NCI-H345 (cell line): ENCODE measurements around the gene RTL5.
"Not testable (repeated sequence)": the region's sequence is repeated elsewhere in the genome, so short reads cannot be mapped to it uniquely, and the experiment has no call there.

Experiments used
- DNase-seq: peaks from one replicate; lab custom pipeline; 2025; lab: John Stamatoyannopoulos, UW

Gene RTL5

DNA sequence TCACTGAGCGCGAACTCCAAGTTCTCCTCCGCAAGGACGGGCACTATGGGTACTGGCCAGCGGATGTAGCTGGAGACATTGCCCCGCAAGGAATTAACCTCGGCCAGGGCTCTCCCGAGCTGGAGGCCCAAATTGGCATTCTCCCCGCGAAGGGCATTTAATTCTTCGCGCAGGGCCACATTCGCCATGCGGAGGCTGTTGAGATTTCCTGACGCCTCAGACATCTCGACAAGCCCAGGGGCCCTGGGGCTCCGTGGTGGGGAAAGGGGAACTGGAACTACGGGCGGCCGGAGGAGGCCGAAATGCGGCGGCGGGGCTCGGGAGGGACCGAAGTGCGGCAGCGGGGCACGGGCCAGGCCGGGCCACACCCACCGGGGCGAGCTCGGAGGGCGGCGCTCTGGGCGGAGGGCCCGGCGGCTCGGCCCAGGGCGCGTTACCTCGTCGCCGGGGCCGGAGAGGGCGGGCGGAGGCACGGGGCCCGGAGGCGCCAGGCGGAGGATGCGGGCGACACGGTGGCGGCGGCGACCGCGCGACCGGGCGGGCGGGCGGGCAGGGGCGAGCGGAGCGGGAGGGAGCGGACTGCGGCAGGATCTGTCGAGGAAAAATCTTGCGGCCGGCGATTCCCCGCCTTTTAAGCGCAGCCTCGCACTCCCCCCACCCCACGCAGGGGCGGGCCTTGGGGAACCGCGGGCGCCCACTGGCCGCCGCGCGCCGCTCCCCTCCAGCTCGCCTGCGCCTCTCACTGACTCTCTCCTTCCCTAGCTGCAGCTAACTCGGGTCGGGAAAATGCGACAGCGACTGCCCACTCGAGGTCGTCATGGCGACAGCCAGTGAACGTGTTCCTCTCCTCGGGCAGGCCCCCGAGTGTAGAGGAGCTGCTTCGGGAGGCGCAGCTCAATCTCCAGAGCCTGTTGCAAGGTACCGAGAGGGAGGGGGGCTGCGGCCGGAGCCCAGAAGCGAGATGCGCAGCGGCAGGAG is at the start of gene RTL5:
RTL5 (minus strand) TSS at position 599 of the 978 bp plus-strand sequence.
- DNase-seq, result peak; percentile 95

- no peak for DNase-seq
Observed at GRCh38 chrX:72180539-72180938, 48.8 kb upstream of the RTL5 start.

GRCh38 chrX:72176981-72177380 is 45.3 kb upstream of the RTL5 start:
- no peak for DNase-seq

GRCh38 chrX:72176289-72176688 is 44.6 kb upstream of the RTL5 start:
- not testable (repeated sequence) for DNase-seq

DNA sequence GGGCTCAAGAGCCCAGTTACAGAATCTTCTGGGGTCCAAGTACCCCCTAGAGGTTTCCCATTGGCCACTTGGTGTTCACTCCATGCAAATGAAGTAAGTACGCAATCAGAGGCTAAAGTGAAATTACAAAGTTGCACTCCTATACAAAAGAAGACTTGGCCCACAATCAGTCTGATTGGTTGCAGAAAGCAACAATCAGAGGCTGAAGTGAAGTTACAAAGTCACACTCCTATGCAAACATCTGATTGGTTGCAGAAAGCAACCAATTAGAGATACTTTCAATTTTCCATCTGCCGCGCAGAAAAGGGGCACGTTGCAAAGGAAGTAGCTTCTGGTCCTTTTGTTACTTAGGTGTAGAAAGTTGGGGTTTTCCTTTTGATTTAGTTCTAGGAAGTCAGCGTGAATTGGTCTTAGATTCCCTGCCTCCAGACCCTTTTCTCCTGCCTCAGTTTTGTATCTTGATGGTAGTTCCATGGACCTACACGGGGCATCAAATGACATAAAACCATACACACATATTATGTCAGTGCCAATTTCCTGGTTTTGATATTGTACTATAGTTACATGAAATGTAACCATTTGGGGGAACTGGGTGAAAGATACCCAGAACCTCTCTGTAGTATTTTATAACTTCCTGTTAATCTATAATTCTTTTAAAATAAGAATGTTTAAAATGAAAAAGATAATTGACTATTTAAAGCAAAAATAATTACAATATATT is 37.5 kb upstream of the RTL5 start:
- no peak for DNase-seq

DNA sequence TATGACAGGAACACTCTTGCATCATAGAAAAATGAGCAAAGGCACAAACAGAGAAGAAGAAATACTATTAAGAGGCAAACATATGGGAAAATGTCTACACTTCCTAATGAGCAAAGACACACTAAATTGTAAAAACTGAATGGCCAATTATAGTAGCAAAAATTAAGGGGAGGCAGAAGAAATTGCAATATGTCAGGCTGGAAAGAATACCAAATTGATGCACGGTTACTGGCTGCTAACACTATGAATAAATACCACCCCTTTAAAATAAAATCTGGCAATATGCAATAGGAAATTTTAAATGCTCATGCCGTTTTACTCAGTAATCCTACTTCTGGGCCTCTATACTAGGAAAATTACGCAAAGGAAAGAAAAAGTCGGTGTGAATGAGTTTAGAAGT is 33.8 kb upstream of the RTL5 start:
- no peak for DNase-seq

- no peak for DNase-seq
Observed at GRCh38 chrX:72159769-72160168, 28.1 kb upstream of the RTL5 start.

DNA sequence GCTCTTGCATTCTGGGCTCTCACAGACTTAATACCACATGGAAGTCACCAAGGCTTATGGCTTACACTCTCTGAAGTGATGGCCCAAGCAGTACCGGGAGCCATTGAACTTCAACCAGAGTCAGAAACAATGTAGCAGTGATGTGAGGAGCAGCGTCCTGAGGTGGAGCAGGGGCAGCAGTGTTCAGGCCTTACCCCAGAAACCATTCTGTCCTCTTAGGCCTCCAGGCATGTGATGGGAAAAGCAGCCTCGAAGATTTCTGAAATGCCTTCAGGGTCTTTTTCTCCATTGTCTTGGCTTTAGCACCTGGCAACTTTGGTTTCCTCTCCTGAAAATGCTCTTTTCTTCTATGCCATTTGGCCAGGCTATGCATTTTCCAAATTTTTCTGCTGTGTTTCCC is 27.1 kb upstream of the RTL5 start:
- DNase-seq, result no peak

DNA sequence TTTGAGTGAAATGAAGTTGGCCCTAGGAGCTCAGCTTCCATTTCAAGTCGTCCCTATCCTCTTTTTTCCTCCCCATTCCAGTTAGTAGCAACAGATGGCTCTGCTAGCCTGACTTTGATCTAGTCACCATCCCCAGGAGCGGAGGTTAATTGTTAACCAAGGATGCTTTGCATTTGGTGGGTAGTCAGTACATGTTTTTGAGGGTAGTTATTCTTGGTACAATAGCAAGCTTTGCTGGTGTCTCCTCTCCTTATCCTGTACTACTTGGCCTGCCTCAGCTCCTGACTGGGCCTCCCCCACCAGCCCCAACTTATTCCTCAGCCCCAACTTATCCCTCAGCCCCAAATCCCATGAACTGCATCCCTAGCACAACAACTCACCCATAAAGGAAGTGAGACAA is 14.8 kb upstream of the RTL5 start:
- no peak for DNase-seq

- no peak for DNase-seq
Observed at GRCh38 chrX:72145181-72145580, 13.5 kb upstream of the RTL5 start.

- DNase-seq, result no peak
Observed at GRCh38 chrX:72143609-72143907, 11.8 kb upstream of the RTL5 start.

- no peak for DNase-seq
Observed at GRCh38 chrX:72142794-72143608, 11.3 kb upstream of the RTL5 start.

- DNase-seq, result peak; percentile 89
Observed at GRCh38 chrX:72142094-72142793, 10.5 kb upstream of the RTL5 start.

GRCh38 chrX:72141372-72142004 is 9.8 kb upstream of the RTL5 start:
- DNase-seq, result no peak

DNA sequence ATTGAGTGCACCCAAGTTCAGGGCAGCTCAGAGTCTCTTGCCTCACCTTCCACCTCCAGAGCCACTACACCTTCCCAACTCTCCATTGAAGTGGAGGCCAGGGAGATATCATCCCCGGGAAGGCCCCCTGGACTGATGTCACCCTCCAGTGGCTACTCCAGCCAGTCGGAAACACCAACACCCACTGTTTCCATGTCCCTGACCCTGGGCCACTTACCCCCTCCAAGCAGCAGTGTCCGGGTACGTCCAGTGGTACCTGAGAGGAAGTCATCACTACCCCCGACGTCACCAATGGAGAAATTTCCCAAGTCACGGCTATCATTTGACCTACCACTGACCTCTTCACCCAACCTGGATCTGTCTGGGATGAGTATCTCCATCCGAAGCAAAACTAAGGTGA is 7.8 kb upstream of the RTL5 start:
- no peak for DNase-seq

GRCh38 chrX:72137846-72138495 is 6.3 kb upstream of the RTL5 start:
- DNase-seq, result no peak

- no peak for DNase-seq
Observed at GRCh38 chrX:72133851-72134546, 2.3 kb upstream of the RTL5 start.

DNA sequence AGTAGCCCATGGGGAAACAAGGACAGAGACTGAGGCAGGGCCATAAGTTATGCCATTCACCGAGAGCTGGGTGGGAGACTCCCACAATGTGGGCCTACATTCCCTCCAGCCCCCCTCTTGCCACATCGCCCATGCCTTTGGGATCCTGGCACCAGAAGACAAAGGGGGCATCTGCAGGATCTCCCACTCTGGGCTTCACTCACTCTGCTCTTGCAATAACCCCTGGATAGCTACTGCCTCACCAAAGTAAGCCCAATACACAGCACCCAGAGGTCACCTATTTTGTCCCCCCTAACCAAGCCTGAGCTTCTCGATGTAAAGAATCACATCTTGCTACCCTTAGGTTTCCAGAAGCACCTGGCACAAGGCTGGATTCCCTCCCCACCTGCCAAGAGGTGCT is 741 bp upstream of the RTL5 start:
- no peak for DNase-seq

- DNase-seq, result no peak
Observed at GRCh38 chrX:72130762-72131250, 909 bp downstream of the RTL5 start.

DNA sequence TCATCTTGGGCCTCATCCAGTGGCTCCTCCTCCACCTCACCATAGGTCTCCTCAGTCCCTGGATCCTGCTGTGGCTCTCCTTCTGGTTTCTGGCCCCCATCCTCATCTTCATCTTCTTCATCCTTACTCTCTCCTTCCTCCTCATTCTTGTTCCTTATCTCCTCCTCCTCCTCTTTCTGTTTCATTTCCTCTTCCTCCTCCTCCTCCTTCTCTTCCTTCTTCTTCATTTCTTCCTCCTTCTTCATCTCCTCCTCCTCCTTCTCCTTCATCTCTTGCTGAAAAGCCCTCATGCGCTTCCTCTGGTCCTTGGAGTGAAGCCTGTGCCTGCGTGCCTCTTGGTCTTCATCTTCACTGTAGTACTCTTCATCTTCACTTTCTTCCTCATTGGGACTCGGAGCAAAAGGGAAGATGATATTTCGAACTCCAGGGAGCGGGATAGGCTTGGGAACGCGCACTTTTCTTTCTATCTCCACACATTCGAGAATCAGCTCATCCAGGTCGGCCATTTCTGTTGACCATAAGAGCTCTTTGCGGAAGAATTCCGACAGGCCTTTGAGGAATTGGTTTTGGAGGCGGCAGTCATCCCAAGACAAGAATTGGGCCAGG is 1.5 kb downstream of the RTL5 start:
- no peak for DNase-seq
